LNCAP (cell line): ENCODE results near the gene PHAF1.

Experiments
- CTCF ChIP-seq: fragments of 450-650 bp; IDR thresholded peaks from 2 replicates; pipeline ENCODE4 v1.5.1; 2017; ENCODE audit warnings: mild to moderate bottlenecking

The PHAF1 gene

GRCh38 chr16:67115639-67116038 is 5.9 kb downstream of the PHAF1 start:
- TF ChIP-seq CTCF, result no peak

GRCh38 chr16:67116388-67117311 is 6.9 kb downstream of the PHAF1 start:
- no peak for TF ChIP-seq CTCF

GRCh38 chr16:67117716-67118115 is 8.0 kb downstream of the PHAF1 start:
- no peak for TF ChIP-seq CTCF

- TF ChIP-seq CTCF, result no peak
Measured at GRCh38 chr16:67120025-67120424, 10.3 kb downstream of the PHAF1 start.

- TF ChIP-seq CTCF, result no peak
Measured at GRCh38 chr16:67128417-67128816, 18.7 kb downstream of the PHAF1 start.

- no peak for TF ChIP-seq CTCF
Measured at GRCh38 chr16:67128887-67129286, 19.1 kb downstream of the PHAF1 start.

GRCh38 chr16:67129422-67129821 is 19.7 kb downstream of the PHAF1 start:
- no peak for TF ChIP-seq CTCF

GRCh38 chr16:67137605-67138004 is 27.9 kb downstream of the PHAF1 start:
- no peak for TF ChIP-seq CTCF
